KG1 (cell line): ENCODE results near the gene NT5C1A.

Experiments
- DNase-seq: peaks from one replicate; lab custom pipeline; 2025; lab: John Stamatoyannopoulos, UW

Gene NT5C1A

GRCh38 chr1:39689635-39690034, 17.7 kb upstream of the NT5C1A start:
- DNase-seq: no peak

- DNase-seq: no peak
Observed at GRCh38 chr1:39689214-39689613, 17.3 kb upstream of the NT5C1A start.

- DNase-seq: no peak
Observed at GRCh38 chr1:39688706-39689105, 16.8 kb upstream of the NT5C1A start.

GRCh38 chr1:39687243-39687642, 15.3 kb upstream of the NT5C1A start:
- no peak for DNase-seq

- no peak for DNase-seq
Observed at GRCh38 chr1:39685071-39685470, 13.2 kb upstream of the NT5C1A start.

GRCh38 chr1:39684313-39684664, 12.4 kb upstream of the NT5C1A start:
- no peak for DNase-seq

- no peak for DNase-seq
Observed at GRCh38 chr1:39683591-39684312, 11.8 kb upstream of the NT5C1A start.

GRCh38 chr1:39681999-39682398, 10.1 kb upstream of the NT5C1A start:
- DNase-seq: no peak

GRCh38 chr1:39681294-39681693, 9.4 kb upstream of the NT5C1A start:
- no peak for DNase-seq

- DNase-seq: no peak
Observed at GRCh38 chr1:39680751-39681150, 8.8 kb upstream of the NT5C1A start.

- DNase-seq: no peak
Observed at GRCh38 chr1:39679821-39680220, 7.9 kb upstream of the NT5C1A start.

- no peak for DNase-seq
Observed at GRCh38 chr1:39678889-39679288, 7.0 kb upstream of the NT5C1A start.

GRCh38 chr1:39677645-39678044, 5.7 kb upstream of the NT5C1A start:
- no peak for DNase-seq

GRCh38 chr1:39676948-39677548, 5.1 kb upstream of the NT5C1A start:
- no peak for DNase-seq

GRCh38 chr1:39675220-39675619, 3.3 kb upstream of the NT5C1A start:
- no peak for DNase-seq

GRCh38 chr1:39673215-39673614, 1.3 kb upstream of the NT5C1A start:
- no peak for DNase-seq

GRCh38 chr1:39672551-39672947, 642 bp upstream of the NT5C1A start:
- no peak for DNase-seq

- no peak for DNase-seq
Observed at GRCh38 chr1:39671433-39671792, 494 bp downstream of the NT5C1A start.

GRCh38 chr1:39670689-39671088, 1.2 kb downstream of the NT5C1A start:
- DNase-seq: no peak

GRCh38 chr1:39668894-39669293, 3.0 kb downstream of the NT5C1A start:
- no peak for DNase-seq

- DNase-seq: no peak
Observed at GRCh38 chr1:39668111-39668510, 3.8 kb downstream of the NT5C1A start.

- no peak for DNase-seq
Observed at GRCh38 chr1:39666772-39667171, 5.1 kb downstream of the NT5C1A start.

- DNase-seq: no peak
Observed at GRCh38 chr1:39663559-39663958, 8.3 kb downstream of the NT5C1A start.

- no peak for DNase-seq
Observed at GRCh38 chr1:39662861-39663260, 9.0 kb downstream of the NT5C1A start.
